ENCODE results near the gene CYB5A. TPM values are rescaled to one million over a fixed set of nuclear protein-coding genes. Genes with fewer than 3 reads are reported as not detected.

CYB5A gene, protein sequence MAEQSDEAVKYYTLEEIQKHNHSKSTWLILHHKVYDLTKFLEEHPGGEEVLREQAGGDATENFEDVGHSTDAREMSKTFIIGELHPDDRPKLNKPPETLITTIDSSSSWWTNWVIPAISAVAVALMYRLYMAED
- 129 to 140 TPM (median 138 TPM) in 5 replicates for total RNA-seq (2022; extraction: Qiagen RNA extraction; ENCODE audit: low read depth)

DNA sequence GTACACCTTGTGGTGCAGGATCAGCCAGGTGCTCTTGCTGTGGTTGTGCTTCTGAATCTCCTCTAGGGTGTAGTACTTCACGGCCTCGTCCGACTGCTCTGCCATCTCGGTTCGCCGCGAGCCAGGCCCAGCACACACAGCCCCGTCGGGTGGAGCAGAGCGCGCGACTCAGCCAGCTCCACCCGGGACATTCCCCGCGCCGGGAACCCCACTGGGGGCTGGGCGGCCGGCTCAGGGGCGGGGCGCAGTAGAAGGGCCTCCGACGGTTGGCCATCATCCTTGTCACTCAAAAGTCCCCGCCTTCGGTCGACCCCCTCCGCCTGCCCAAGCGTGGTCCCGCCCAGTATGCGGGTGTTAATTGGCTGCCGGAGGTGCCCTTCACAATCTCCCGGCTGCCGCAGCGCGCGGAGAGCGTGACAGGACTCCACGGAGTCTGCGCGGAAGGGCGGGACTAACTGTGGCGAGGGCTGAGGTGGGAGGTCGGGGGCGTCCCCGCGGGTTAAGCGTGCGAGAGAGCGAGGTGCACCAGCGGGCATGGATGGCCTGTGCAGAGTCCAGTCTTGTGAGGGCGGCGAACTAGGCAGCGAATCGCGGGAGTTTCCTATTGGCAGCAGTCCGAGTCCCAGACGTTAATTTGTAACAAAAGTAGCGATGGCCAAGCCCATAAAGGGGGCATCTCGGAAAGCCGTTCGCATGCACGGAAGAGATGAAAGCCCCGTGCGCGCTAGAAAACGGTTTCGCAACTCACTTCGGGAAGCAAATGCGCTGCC lies at the start of gene CYB5A:
TSS of gene CYB5A (minus strand) at position 193 of the 770 bp plus-strand sequence. CDS start at position 105, 88 bp downstream.

DNA sequence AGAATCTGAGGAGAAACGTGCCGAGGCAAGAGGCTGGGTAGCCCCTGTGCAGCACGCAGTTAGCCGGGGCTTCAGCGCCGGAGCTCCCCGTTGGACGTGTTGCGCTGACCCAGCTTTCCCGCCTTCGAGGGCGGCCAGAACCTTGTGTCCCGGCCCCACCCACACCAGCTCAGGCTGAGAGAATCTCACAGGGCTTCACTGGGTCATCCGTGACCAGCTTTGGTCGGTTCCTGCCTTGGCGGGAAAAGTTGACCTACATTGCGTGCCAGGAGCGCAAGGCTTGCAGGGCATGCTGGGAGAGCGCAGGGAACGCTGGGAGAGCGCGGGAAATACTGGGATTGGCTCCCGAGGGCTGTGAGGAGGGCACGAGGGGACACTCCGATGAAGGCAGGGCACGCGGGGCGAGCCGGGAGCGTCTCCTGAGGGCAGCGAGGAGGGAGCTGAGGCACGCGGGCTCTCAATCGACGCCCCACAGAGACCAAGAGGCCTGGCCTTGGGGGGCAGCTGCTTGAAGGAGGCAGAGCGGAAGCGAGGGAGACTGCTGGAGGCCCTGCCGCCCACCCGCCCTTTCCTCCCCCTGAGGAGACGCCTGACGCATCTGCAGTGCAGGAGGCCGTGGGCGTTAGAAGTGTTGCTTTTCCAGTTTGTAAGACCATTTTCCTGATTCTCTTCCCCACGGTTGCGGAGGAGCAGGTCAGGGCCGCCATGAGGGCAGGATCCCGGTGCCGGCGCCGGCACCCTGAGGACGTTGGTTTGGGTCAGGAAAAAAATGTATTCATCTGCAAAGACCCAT lies 23.9 kb upstream of the CYB5A start, which contains the start of gene C18orf63:
TSS of gene C18orf63 (plus strand) at position 376 of the 793 bp plus-strand sequence. CDS start 2,027 bp downstream, outside the sequence.

Other genes starting within 250 kb of the CYB5A start
- gene FBXO15, start 144.1 kb downstream of the CYB5A start, total RNA-seq (2022; extraction: Qiagen RNA extraction; ENCODE audit: low read depth): 0.29 to 1.4 TPM (median 0.57 TPM) in 5 replicates
- 50.1 to 60.9 TPM (median 56.7 TPM) in 5 replicates for gene TIMM21, start 143.4 kb downstream of the CYB5A start, total RNA-seq (2022; extraction: Qiagen RNA extraction; ENCODE audit: low read depth)
- not detected in 5 replicates for gene C18orf63, start 23.9 kb upstream of the CYB5A start, total RNA-seq (2022; extraction: Qiagen RNA extraction; ENCODE audit: low read depth)
- not detected in 5 replicates for gene DIPK1C, start 165.3 kb upstream of the CYB5A start, total RNA-seq (2022; extraction: Qiagen RNA extraction; ENCODE audit: low read depth)
- 77.2 to 86.3 TPM (median 80.8 TPM) in 5 replicates for gene CNDP2, start 204.4 kb upstream of the CYB5A start, total RNA-seq (2022; extraction: Qiagen RNA extraction; ENCODE audit: low read depth)
- not detected in 5 replicates for gene CNDP1, start 242.5 kb upstream of the CYB5A start, total RNA-seq (2022; extraction: Qiagen RNA extraction; ENCODE audit: low read depth)